Stimulated activated CD4-positive, alpha-beta T cell treated with anti-CD3 and anti-CD28 coated beads, Interleukin-2, amount 100 ng/mL, for 48 hours (primary cell): ENCODE measurements around the gene SLC38A1.

Source experiments
- DNase-seq, 2 donors: peaks; one replicate each; pipeline ENCODE4 v3.0.0-alpha.2; 2020

The SLC38A1 gene

DNA sequence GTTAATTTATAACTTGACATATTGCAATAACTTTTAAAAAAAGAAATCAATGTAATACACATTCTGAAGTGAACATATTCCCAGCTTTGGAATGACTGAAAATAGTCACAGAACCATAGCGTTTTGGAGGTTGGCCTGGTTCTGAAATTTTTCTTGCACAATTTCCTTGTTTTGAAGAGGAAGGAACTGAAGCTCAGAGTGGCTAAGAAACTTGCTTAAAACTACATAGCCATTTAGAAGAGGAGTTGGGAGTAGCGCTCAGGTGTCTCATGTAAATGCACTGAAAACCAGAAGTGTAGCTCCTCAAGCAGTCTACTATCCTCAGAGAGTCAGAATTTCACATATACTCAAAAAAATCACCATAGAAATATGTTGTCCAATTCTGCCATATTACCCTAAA, 41.2 kb downstream of the SLC38A1 start:
- no peak for DNase-seq

DNA sequence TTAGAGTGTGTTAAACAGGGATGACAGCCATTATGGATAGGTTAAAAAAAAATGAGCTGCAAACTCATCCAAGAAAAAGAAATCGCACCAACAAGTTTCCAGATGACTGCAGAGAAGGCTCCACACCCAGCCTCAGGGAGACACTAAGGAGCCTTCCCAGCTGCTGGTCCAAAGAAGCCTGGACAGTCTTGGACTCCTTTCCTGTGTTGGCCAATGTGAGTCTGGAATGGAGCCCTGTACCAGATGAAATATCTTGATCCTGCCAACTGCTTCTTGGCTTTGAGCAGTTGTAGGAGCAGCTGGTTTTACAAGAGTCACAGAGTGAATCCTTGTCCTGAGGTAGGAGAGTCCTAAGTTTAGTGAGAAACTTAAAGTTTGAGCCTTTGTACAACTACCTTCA, 44.5 kb downstream of the SLC38A1 start:
- no peak for DNase-seq

DNA sequence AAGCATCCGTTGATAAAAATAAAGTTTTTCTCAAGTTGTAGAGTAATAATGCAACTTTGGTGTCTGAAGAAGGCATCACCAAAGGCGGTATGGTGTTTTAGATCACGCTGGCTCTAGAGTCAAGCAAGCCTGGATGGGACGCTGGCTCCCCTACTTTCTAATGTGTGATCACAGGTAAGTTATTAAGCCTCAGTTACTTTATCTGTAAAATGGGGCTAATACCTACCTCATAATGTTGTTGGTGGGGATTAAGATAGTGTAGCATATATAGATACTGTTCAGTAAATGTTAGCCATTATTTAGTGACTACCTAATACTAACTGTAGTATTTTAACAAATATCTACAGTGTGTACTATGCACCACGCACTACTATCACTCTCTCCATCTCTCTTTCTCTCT, 45.8 kb downstream of the SLC38A1 start:
- DNase-seq = no peak

DNA sequence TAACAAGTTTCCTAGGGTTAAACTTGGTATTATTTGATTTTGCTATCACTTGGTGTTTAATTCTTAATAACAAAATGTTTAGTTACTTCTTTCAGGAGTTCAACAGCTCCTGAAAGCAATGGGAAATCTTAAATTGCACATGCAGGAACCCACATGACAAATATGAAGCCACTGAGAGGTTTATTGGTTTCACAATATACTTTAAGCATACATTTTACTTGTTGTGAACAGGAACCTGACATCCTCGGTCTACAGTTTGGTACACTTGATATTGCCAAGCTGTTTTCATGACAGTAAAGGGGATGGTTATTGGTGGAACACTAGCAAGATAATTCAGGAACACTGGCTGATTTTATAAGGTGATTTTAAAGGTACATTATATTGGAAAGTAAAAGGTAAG, 46.2 kb downstream of the SLC38A1 start:
- DNase-seq = no peak

DNA sequence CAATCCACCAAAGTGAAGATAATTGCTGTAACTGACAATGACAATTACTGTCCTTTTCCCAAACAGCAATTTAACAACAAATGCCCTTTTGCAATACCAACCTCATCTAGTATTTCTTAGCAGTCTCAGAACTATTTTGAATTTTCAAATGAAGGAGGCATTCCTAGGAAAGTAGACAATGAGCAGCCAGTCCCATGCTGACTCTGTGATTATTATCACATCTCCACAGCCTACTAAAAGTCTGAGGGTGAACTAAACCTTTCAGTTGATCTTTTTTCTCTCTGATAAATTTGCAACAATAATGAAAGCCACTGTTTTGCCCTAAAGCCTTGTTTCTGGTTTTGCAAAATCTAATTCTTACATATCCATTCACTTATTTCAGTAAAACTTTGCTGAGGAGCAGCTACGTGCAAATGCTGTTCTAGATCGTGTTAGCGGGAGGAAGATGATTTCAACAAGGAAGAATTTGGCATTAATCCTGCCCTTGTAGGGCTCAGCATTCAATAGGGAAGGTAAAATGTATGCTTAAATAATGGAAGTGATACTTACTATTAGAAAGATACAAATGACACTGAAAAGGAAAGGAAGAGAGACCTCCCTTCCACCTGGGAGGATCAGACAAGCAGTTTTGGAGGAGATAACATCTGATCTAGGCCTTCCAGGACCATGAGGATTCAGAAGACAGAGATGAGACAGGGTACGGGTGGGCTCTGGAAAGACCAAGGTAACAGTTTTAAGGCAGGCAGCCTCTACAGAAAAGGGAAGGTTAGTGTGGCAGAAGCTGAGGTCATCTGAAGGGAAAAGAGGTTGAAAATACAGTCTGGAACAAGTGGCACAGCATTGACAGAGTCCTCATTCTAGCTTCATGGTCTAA, 47.4 kb downstream of the SLC38A1 start:
- DNase-seq = no peak

DNA sequence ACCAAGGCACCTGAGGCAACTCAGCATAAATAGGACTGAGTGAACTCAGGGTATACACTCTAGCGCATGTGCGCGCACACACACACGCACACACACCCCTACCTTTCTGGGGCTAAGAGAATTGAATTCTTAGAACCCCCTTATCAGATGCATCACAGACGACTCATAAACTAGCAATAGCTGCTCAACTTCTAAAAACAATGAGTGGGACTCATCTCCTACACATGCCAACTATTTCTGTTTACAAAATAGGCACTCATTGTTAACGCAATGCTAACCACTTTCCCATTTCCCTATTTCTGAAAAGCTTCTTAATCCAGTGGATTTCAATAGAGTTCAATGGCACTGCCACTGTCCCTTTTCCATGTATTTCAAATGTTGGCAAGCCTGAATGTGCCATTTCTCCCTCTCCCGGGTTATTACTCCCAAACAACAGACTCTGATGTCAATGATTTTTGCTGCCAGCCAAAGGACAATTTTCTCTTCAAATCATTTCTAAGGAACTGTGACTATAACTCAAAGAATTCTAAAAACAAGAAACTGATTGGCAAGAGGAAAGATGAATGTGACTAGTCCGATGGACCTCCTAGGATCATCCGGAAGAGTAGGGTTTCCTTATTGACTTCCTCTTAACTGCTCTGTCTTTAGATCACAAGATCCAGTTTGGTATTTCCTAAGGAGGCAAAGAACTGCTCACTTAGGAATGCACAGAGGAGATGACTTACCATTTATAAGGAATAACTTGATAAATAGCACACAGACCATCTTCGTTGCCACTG, 48.8 kb downstream of the SLC38A1 start:
- peak; percentile 44 to 50 for DNase-seq

DNA sequence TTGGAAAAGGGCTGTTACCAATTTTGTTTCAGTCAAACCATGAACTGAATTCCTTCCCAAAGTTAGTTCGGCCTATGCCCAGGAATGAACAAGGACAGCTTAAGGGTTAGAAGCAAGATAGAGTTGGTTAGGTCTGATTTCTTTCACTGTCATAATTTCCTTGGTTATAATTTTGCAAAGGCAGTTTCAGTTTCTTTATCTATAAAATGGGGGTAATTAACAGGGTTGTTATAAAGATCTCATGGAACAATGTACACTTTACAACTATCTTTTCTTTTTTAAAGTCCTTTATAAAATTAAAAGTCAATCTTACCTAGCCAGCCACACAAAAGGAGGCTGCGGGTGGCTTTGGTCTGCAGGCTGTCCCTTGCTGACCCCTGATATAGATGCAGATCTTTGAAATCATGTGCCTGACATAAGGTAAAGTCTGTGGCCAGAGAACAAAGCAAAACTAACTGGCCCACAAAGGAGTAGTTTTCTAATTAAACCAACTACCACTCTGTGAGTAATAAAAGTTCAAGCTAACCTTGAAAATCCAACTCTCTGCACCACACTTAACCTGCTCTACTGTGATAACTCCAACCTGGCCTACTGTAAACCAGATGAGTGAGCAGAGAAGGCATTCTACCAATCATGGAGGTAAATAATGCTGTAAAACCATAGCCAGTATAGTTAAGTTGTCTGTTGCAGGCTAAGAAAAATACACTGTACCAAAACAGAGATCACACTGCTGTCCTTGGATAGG, 49.5 kb downstream of the SLC38A1 start:
- no peak for DNase-seq

DNA sequence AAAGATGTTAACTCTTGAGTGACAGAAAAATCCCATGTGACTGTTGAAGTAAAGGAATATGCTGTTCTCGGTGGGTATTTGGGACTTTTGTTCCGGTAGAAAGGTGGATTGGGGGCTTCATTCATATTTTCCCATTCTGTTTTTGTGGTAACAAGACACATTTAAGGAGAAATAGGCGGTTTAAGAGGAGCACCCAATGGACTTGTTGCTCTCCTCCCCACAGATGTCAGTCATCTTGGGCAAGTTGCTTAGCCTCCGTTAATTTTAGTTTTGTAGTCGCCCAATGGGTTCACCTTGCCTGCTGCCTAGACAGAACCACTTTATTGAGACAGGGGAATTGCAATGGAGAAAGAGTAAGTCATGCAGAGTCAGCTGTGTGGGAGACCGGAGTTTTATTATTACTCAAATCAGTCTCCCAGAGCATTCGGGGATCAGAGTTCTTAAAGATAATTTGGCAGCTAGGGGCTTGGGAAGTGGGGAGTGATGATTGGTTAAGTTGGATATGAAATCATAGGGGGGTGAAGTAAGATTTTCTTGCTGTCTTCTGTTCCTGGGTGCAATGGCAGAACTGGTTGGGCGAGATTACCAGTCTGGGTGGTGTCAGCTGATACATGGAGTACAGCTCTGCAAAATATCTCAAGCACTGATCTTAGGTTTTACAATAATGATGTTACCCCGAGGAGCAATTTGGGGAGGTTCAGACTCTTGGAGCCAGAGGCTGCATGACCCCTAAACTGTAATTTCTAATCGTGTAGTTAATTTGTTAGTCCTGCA, 50.3 kb downstream of the SLC38A1 start:
- DNase-seq = no peak

DNA sequence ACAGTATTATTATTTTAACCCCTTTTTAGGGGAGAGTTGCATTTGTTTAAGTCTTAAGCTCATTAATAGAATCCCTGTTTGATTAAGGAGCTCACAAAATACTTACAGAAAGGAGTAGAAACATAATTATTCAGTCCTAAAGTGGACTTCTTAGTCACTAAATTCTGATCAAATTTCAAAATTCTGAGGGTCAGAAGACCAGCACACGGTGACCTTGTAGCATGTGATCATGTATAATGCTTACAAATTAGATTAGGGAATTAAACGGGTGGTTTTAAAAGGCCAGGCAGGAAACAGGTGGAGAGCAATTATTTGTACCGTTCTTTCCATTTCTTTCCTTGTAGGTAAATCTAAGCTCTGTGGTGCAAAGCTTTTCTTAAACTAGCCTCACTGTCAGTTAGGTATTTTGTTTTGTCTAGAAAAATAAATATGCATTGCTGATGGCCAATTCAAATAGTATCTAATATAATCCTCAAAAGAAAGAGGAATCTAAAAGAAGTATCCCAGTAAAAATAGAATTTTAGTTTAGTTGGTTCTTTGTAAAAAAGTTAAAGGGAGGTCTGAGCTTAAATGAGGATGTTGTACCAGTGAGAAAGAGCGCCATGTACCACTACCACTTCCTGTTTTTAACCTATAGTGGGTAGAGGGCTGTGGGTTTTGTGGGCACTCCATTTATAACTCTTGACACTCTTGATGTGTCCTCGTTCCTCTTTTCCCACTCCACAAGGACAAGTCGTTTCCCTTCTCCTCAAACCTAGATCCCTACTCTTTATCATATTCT, 51.1 kb downstream of the SLC38A1 start:
- no peak for DNase-seq

DNA sequence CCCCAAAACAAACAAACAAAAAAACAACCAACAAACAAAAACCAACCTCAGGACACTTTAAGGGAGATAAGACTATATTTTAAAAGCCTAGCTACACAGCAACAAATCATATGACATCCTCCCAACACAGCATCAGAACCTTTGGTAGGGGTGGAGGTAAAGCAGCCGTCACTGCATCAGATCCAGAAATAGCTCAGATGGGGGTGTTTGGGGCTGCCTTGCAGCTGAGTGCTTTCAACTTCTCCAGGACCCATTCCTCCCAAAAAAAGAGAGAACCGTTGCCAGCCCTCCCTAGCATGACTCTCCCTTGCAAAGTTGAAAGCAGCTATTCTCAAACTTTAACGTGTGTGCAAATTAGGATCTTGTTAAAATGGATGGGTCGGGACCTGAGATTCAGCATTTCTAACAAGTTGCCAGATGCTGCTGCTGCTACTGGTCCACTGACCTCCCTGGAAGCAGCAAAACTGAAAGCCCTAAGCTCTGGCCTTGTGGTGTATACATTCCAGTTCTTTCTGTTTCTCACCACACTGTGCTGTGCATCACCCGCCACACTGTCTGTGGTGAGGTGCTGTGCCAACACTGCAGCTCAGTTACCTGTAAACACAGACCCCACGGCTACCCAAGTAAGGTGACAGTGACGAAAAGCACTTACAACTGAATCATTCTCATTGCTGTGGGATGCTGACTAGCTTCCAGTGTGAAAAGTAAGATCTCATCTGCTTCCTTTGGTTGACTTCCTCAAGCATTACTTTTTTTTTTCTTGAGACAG, 54.0 kb downstream of the SLC38A1 start:
- DNase-seq = peak; percentile 60 to 61

DNA sequence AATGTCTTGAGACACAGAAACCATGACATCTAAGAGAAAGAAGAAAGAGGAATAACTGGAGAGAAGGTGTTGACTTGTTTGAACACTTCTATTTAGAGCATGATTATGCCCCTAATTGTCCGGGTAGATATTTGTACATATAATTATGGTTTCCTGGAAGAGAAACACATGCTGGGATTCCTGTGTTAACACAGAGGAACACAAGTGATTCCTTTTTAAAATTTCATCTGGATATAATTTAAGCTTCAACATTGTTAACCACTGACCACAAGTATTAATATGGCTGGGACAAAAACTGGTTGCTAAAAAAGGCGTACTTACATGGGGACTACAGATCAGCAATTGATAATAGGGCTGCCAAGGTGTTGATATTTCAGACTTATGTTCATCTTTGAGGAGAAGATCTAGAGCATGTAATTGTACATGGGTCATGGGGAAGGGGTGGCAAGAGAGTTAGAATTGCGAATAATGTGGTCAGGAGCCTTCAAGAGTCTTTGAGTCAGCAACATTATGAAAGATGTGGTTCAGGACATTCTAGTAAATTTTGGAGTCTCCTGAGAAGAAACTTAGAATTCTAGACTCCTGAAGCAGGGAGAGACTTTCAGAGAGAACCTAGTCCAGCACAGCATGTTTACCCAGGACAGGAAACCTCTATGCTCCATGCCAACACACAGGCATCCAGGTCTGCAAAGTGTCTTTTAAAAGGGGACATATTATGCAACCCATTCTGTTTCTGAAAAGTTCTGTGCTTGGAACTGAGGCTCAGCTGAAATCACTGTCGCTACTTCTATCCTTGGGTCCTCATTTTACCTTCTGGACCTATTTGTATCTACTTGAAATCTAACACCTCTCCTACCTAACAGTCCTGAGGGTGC, 56.5 kb downstream of the SLC38A1 start:
- no peak for DNase-seq

DNA sequence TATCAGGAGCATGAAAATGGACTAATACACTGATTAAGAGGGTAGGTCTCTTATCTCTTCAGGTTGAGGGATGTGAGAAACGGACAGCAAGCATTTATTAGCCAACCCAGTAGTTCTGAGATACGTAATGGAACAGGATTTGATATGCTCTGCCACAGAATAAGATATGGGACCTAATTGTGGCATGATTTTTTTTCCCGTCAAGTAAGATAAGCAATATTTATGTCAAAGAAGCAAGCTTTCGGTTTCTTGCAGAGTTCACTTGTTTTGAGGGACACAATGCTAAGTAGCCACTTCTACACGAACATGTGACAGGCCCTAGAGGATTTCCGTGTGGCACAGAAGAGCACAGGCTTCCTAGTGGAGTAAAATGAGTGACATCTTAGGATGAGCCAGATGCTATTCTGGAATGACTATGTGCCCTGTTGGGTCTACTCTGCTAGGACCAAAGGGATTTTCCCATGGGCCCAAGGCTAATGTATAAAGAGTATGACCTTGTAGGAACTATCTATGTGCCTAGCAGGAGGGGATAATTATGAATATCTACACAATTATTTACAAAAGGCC, 57.9 kb downstream of the SLC38A1 start:
- DNase-seq = no peak

DNA sequence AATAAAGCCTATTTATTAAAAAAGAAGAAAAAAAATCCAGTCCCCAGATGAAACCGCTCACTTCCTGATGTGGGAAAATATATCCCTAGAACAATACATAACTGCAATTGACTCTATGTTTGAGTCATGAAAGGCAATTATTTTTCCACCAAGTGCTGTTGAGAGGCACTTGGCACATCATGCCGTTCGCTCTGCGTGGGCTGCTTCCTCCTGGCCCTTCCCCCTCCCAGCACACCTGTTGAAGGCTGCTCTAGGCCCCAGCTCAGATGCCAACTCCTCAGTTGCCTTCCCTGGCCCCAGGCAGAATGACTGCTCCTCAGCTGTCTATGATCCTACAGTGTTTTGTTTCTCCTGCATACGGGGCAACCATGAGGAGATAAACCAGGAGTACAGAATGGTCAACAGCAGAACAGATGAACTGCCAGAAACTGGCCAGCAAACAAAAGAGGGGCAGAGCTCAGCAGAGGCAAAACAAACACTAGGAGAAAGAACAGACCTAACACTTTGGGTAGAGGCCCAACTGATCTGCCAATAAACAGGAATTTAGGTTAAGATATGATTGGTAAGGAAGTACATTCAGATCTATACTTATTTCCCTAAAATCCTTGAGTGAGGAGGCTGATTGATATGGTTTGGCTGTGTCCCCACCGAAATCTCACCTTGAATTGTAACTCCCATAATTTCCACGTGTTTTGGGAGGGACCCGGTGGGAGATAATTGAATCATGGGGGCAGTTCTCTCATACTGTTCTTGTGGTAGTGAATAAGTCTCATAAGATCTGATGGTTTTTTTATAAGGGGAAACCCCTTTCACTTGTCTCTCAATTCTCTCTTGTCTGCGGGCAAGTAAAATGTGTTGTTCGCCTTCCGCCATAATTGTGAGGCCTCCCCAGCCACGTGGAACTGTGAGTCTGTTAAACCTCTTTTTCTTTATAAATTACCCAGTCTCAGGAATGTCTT, 58.6 kb downstream of the SLC38A1 start:
- DNase-seq = peak in 1 of 2 donors; percentile 54

DNA sequence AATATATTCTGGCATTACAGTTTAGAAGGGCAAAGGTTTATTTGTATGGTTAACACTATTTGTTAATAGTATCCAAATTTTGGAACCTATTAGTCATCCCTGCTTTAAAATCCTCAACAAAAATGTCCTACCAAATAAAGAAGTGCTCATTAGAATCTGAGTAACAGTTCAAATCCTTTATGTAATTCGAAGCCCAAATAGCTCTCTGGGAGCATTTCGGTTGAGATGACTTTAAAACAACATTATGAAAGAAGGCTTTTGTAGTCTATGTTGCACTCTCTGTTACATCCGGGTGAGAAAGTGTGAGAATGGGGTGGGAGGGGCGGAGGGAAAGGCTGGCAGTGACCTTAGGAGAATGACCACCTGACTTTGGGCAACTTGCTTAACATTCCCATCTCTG, 59.7 kb downstream of the SLC38A1 start:
- no peak for DNase-seq

DNA sequence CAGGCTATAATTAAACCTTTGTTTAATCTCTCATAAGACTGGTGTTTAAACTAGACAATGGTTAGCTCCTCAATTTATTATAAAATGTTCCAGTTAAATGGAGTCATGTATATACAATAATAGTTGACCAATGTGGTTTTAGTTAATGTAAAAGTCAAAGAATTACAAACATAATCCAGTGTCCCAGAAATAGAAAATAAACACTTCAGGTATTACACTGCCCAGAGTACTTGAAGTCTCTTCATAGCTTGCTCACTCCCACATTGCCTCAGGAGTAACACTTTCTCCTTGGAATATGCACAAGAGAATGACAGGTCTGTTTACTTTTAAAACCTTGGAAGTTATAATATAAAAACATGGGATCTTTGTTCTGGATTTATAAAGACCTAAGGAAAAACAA, 60.5 kb downstream of the SLC38A1 start:
- DNase-seq = no peak

DNA sequence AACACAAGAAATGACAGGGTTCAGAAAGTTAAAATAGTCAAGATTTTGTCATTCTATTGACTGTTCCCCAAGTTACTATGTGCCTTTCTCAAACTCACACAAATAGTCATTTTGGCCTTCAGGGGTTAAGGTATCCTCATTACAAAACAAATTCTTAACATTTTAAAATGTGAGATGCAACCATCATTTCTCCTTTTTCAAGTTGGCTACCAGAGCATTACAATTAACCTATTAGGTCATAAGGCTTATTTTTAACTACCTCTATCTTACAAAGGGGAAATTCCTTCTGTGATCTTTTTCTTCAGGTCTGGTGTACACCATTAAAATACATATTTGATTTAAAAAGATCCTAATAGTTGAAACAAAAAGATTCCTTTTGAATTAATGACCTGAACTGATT, 61.2 kb downstream of the SLC38A1 start:
- no peak for DNase-seq

DNA sequence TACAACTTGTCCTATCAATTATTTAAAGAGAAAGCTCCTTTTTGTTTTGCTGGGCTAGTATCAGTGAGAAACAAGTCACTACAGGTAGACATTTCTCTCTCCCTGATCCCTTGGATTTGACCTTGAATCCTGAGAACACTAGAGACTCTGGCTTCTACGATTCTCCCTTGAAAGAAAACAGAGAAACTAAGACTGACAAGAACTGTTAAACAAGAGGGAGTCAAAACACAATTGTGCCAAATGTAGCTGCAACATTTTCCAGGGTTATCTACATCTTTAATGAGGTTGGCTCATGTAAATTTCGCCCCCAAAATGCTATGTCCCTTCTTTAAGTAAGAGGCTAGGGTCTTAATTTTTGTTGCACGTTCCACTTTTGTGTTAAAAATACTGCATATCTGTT, 62.4 kb downstream of the SLC38A1 start:
- DNase-seq = no peak

DNA sequence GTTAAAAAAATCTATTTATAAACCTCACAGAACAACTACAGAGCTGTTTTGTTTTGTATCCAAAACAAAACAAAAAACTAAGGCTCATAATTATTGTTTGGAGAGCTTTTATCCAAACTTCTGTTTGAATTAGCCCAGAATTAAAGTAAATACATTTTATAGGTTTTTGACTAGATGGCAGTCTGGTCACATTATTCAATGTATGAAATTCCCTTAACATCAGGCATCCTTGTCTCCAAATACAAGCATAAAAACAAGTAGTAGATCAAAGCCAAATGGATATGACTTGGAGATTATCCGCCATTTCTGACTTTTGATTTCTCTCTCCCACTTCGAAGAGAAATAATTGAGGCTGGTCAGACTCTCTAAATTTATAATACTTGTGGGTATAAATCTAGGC, 63.5 kb downstream of the SLC38A1 start:
- no peak for DNase-seq
